ENCODE results near the gene CCDC184.

GRCh38 chr12:48198985-48199384 lies 15.5 kb downstream of the CCDC184 start:
- TF ChIP-seq EZH2phosphoT487 (IDR thresholded peaks at IDR 0.05; ENCODE audit: insufficient read depth, low read depth), result no peak
- TF ChIP-seq EZH2 (IDR thresholded peaks at IDR 0.05; ENCODE audit: insufficient read depth, poor library complexity, severe bottlenecking), result no peak

Measured in GM23248 (cell line).